SU-DHL-6 (cell line): ENCODE results near the gene HGFAC.

Experiments
- CTCF ChIP-seq: fragments of 200-600 bp; sonication (generic); IDR thresholded peaks from one replicate; pipeline ENCODE4 v1.5.1; 2017; ENCODE audit warnings: antibody characterized with exemption, mild to moderate bottlenecking, low read length, moderate library complexity; ENCODE audit not compliant: insufficient read depth, poor library complexity, severe bottlenecking
- EZH2phosphoT487 ChIP-seq: fragments of 200-600 bp; sonication (generic), shearing (Covaris generic); conservative IDR thresholded peaks from 2 replicates; pipeline ENCODE4 v1.6.1; 2018; ENCODE audit warnings: mild to moderate bottlenecking, antibody characterized with exemption, low read length, moderate library complexity, mixed read lengths

DNA sequence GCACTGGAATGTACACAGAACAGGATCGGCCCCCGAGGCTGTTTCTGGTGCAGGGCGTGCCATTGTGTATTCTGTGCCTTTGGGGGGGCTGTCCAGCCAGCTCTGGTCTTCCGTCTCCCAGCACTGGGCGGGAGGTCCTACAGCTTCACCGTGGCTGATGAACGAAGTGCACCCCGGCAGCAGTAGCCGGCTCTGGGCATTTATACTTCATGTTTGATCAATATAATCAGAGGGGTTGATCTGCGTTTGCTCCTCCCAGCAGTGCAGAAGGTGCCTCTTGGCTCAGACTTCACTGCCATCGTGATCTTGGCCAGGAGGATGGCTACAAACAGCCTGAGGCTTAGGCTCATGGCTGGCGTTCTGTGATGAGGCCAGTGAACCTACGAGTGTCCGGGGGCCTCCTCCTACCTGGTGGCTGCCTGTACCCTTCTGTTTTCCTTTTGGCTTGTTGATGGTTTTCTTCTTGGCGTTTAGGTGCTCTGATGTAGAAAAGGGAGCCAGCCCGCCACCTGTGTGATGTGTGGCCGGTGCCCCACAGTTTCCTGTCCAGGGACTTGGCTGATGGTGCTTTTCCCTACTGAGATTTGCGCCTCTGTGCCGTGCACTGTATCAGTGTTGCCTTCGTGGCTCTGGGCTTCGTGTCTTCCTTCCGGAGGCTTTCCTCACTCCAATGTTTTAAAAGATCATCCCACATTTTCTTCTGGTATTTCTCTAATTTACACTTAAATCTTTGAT lies 31.2 kb upstream of the HGFAC start:
- TF ChIP-seq CTCF (no peak), EZH2phosphoT487 (no peak)
